Mesodermal cell (in vitro differentiated cells): ENCODE results near the gene FGGY.

Experiments
- H3K27ac ChIP-seq: 2 replicates; pipeline ENCODE4 v1.7.0; 2013; ENCODE audit warnings: mild to moderate bottlenecking, low read depth, low read length, moderate library complexity; ENCODE audit not compliant: severe bottlenecking
- H3K36me3 ChIP-seq: 2 replicates; pipeline ENCODE4 v1.7.1; 2013; ENCODE audit warnings: mild to moderate bottlenecking, low read length, moderate library complexity; ENCODE audit not compliant: control insufficient read depth, insufficient read depth
- H3K4me1 ChIP-seq: one replicate; pipeline ENCODE4 v1.7.1; 2013; ENCODE audit warnings: mild to moderate bottlenecking, low read length; ENCODE audit not compliant: insufficient read depth, control insufficient read depth, poor library complexity, severe bottlenecking
- H3K4me3 ChIP-seq: 2 replicates; pipeline ENCODE4 v1.7.0; 2013; ENCODE audit warnings: low read length, control low read depth, mild to moderate bottlenecking; ENCODE audit not compliant: insufficient read depth, poor library complexity, severe bottlenecking; ENCODE audit errors: extremely low read depth
- H3K9me3 ChIP-seq: 2 replicates; pipeline ENCODE4 v1.7.1; 2013; ENCODE audit warnings: mild to moderate bottlenecking, low read length, moderate library complexity; ENCODE audit not compliant: control insufficient read depth
- WGBS, 2 experiments: methylation state at CpG; one replicate each; pipeline ENCODE4 v1.1.5; 2013; ENCODE audit warnings: missing lambda C conversion rate in 2 of 2; ENCODE audit not compliant: insufficient coverage in 2 of 2; 5-methylcytosine and 5-hydroxymethylcytosine counted together

The FGGY gene

GRCh38 chr1:59266180-59266926, 30.5 kb upstream of the FGGY start:
- no peaks in the 10 kb centered on the region for H3K36me3 ChIP-seq
- H3K4me3 ChIP-seq = no peak overlapping the region
- H3K27ac ChIP-seq = no peak overlapping the region
- H3K4me1 ChIP-seq = no peaks in the 10 kb centered on the region
- no peaks in the 10 kb centered on the region for H3K9me3 ChIP-seq
- 80 to 83% methylated on average over 1 to 2 of the region's 4 CpGs for WGBS, 2 experiments

DNA sequence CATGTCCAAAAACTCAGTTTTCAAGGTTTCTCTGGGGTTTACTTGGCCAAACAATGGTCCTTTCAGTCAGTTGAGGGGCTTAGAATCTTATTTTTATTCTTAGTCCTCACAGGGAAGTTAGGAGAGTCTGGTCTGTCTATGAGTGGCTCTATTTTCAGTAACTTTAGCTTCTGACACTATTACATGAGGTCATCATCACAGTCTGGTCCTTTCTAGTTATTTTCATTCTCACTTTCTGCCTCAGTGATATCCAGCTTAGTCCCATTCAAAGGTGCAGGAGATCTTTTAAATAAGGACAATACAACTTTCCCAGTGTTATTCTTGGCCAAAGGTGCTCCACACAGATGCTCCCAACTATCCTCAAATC, 30.0 kb upstream of the FGGY start:
- Histone ChIP-seq H3K27ac (no peak overlapping the region), H3K4me3 (no peak overlapping the region), H3K36me3 (no peaks in the 10 kb centered on the region), H3K4me1 (no peaks in the 10 kb centered on the region), H3K9me3 (no peaks in the 10 kb centered on the region)

DNA sequence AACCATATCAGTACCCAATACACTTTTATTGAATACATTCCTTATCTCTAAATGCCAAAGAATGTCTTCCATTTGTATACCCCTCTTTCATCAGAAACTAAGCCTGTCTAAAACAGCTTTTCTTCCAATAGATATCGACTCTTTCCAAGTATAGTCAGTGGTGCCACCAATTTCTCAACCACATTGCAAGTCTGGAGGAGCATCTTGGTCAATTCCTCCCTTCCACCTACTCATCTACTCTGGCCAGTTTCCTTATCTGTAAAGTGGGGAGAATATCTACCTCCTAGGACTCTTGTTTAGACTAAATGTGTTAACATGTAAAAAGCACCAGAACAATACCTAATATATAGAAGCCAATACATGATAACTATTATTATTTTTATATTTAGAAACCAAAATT, 28.5 kb upstream of the FGGY start:
- Histone ChIP-seq H3K9me3 (no peaks in the 10 kb centered on the region), H3K4me1 (peaks cover 8% of the 10 kb centered on the region), H3K27ac (no peak overlapping the region), H3K4me3 (no peak overlapping the region), H3K36me3 (no peaks in the 10 kb centered on the region)
- 75 to 100% methylated on average over 1 of the region's 1 CpG for WGBS, 2 experiments

- no peak overlapping the region for H3K27ac ChIP-seq
- no CpG with 5 or more reads among the region's 2 CpGs for WGBS, 2 experiments
- H3K9me3 ChIP-seq = no peaks in the 10 kb centered on the region
- H3K36me3 ChIP-seq = no peaks in the 10 kb centered on the region
- H3K4me1 ChIP-seq = peaks cover 12% of the 10 kb centered on the region
- no peak overlapping the region for H3K4me3 ChIP-seq
Observed at GRCh38 chr1:59271561-59272260, 25.2 kb upstream of the FGGY start.

DNA sequence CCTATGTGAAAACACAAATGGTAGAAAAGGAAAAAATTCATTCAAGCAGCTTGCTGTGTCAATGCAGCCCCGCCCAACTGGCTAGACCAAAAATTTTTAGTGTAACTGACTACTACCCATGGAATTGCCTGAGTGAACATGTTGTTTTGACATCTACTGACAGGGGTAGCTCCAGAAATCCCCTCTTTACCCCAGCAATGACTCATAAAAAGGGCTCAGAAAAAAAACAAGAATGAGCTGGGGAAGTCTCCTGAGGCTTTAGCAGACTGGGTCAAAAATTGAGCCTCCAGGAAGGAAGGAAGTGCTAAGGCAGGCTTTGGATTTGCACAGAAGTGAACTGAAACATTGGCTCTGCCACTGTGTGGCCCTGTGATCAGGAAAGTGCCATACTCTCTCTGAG, 24.4 kb upstream of the FGGY start:
- peaks cover 12% of the 10 kb centered on the region for H3K4me1 ChIP-seq
- no peaks in the 10 kb centered on the region for H3K36me3 ChIP-seq
- no peak overlapping the region for H3K4me3 ChIP-seq
- H3K9me3 ChIP-seq = no peaks in the 10 kb centered on the region
- WGBS, 2 experiments = 100% methylated on average over 1 of the region's 1 CpG; no CpG with 5 or more reads in 1 of the 2 experiments
- H3K27ac ChIP-seq = no peak overlapping the region

DNA sequence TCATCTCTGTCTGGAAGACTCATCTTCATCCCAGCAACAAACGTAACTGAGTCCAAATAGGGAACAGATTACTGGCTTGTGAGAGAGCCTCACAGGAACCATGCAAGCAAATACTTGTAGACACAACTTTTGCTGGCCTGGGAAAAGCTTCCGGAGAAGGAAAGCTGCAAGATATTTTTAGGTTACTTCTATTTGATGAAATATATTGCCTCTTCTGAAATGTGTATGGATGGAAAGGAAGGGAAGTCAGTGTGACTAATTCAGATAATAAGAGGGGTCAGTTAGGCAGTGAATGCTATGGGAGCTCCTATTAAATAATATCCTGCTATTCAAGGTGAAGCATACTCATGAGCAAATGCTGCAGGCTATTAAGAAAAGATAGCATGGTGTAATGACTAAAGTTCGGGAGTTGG, 20.4 kb upstream of the FGGY start:
- Histone ChIP-seq H3K4me1 (peaks cover 23% of the 10 kb centered on the region), H3K4me3 (no peak overlapping the region), H3K27ac (no peak overlapping the region), H3K9me3 (no peaks in the 10 kb centered on the region), H3K36me3 (no peaks in the 10 kb centered on the region)
- 90 to 100% methylated on average over 1 to 2 of the region's 3 CpGs for WGBS, 2 experiments

DNA sequence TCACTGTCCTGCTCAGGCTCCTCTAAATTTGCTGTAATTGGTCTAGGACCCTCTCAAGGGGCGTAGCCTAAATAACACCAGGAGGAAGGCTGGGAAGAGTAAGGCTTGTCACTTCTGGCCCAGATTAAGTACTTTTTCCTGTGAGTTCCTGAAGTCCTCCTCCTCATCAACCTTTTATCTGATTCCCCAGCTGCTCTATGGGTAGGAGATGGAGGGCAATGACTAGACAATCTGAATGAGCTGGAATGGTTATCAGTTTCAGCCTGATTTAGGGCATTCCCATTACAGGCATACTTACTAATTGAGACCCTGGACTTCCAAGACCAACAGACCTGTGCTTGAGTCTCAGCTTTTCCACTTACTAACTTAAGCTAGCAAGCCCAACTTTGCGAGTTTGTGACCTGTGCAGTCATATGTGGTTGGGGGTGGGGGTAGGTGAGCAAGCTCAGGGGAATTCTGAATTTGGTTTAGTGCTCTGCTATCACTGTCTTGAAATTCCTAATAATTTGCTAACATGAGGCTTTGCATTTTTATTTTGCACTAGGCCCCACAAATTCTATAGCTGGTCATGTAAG, 18.0 kb upstream of the FGGY start:
- H3K4me3 ChIP-seq = no peak overlapping the region
- peaks cover 21% of the 10 kb centered on the region for H3K4me1 ChIP-seq
- H3K36me3 ChIP-seq = no peaks in the 10 kb centered on the region
- WGBS, 2 experiments = 83 to 100% methylated on average over 1 of the region's 2 CpGs
- no peak overlapping the region for H3K27ac ChIP-seq
- H3K9me3 ChIP-seq = no peaks in the 10 kb centered on the region

DNA sequence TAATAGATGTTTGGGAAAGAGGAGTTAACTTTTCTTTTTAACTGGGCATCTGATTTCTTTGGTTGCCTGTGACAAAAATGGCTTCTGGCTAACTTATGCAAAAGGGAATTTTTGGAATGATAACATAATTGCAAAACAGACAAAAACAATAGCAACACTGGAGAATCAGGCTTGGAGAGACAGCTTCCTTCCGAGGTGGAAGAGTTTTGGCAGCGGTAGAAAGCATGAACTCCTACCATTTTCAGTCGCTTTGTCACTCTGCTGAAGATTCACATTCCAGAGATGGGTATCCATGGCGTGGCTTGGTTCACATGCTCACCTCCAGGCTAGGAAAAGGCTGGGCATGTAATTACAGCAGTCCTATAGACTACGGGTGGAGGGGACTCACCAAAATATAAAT, 17.2 kb upstream of the FGGY start:
- Histone ChIP-seq H3K27ac (no peak overlapping the region), H3K4me1 (peaks cover 21% of the 10 kb centered on the region), H3K36me3 (no peaks in the 10 kb centered on the region), H3K9me3 (no peaks in the 10 kb centered on the region), H3K4me3 (no peak overlapping the region)
- 93 to 98% methylated on average over 3 of the region's 5 CpGs for WGBS, 2 experiments

DNA sequence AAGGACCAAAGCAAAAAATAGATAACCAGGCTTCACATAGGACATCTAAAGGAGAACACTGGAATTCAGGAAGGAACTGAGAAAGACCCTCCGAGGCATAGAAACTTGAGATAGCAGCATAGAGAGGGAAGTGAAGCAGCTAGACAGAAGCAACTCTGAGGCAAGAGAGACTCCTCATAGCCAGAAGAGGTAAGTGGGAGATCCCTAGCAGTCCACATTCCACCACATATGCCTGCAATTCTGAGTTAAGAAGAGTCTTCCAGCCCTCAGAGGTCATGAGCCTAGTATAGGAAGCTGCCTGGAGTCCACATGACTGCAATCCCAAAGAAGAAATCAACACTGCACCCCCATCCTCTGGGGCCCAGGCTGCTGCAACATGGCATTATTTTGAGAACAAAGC, 13.9 kb upstream of the FGGY start:
- no peaks in the 10 kb centered on the region for H3K36me3 ChIP-seq
- H3K9me3 ChIP-seq = no peaks in the 10 kb centered on the region
- WGBS, 2 experiments = no CpG with 5 or more reads among the region's 1 CpG
- no peak overlapping the region for H3K27ac ChIP-seq
- no peak overlapping the region for H3K4me3 ChIP-seq
- H3K4me1 ChIP-seq = peaks cover 16% of the 10 kb centered on the region

DNA sequence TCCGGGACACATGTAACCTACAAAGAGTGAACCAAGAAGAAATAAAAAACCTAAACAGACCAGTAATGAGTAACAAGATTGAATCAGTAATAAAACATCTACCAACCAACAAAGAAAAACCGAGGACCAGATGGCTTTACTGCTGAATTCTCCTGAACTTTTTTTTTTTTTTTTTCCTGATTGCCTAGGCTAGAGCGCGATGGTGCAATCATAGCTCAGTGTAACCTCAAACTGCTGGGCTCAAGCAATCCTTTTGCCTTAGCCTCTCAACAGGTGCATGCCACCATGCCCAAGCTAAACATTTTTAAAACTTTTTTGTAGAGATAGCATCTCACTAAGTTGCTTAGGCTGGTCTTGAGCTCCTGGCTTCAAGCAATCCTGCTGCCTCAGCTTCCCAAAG, 11.2 kb upstream of the FGGY start:
- Histone ChIP-seq H3K9me3 (no peaks in the 10 kb centered on the region), H3K4me1 (peaks cover 5% of the 10 kb centered on the region), H3K4me3 (no peak overlapping the region), H3K36me3 (no peaks in the 10 kb centered on the region), H3K27ac (no peak overlapping the region)
- WGBS, 2 experiments = 66 to 71% methylated on average over 3 of the region's 4 CpGs

- Histone ChIP-seq H3K4me1 (peaks cover under 1% of the 10 kb centered on the region), H3K36me3 (no peaks in the 10 kb centered on the region), H3K4me3 (no peak overlapping the region), H3K27ac (no peak overlapping the region), H3K9me3 (no peaks in the 10 kb centered on the region)
- WGBS, 2 experiments = no CpG with 5 or more reads among the region's 3 CpGs
Observed at GRCh38 chr1:59288046-59288445, 8.8 kb upstream of the FGGY start.
